Small intestine (tissue), 7 donors: ENCODE results near the gene THBS4. TPM values are rescaled to one million over a fixed set of nuclear protein-coding genes. Genes with fewer than 3 reads are reported as not detected.

Experiments used
- DNase-seq, 2 donors: peaks; one replicate each; pipeline versions ENCODE4 v3.0.0 to v3.0.0-alpha.2; 2013
- FAIRE-seq: peaks from 2 replicates; lab custom pipeline; 2012; peaks lifted over from hg19 to GRCh38; lab: Jason Lieb, UNC
- H3K27ac ChIP-seq, 3 donors: one replicate each; pipeline ENCODE4 v1.5.1; 2013; ENCODE audit warnings: low read length in 2 of 3, mild to moderate bottlenecking in 2 of 3, control low read depth in 1 of 3, inconsistent platforms in 1 of 3, low read depth in 1 of 3, moderate library complexity in 1 of 3
- H3K27me3 ChIP-seq, 3 donors: one replicate each; pipeline ENCODE4 v1.6.1; 2013; ENCODE audit warnings: low read length in 3 of 3, inconsistent platforms in 1 of 3; ENCODE audit not compliant: control insufficient read depth in 3 of 3, insufficient read depth in 3 of 3
- H3K36me3 ChIP-seq, 3 donors: one replicate each; pipeline ENCODE4 v1.6.1; 2013; ENCODE audit warnings: low read length in 3 of 3, inconsistent platforms in 1 of 3, low read depth in 1 of 3, mild to moderate bottlenecking in 1 of 3, moderate library complexity in 1 of 3; ENCODE audit not compliant: control insufficient read depth in 3 of 3, insufficient read depth in 2 of 3
- H3K4me1 ChIP-seq, 3 donors: one replicate each; pipeline ENCODE4 v1.6.1; 2013; ENCODE audit warnings: low read length in 2 of 3, inconsistent platforms in 1 of 3, low read depth in 1 of 3, mild to moderate bottlenecking in 1 of 3, moderate library complexity in 1 of 3; ENCODE audit not compliant: control insufficient read depth in 3 of 3, insufficient read depth in 2 of 3
- H3K4me3 ChIP-seq, 3 donors: one replicate each; pipeline ENCODE4 v1.5.1; 2013; ENCODE audit warnings: low read length in 3 of 3, control low read depth in 1 of 3, inconsistent platforms in 1 of 3, low read depth in 1 of 3, mild to moderate bottlenecking in 1 of 3, moderate library complexity in 1 of 3
- H3K9me3 ChIP-seq, 2 donors: one replicate each; pipeline ENCODE4 v1.6.1; 2013; ENCODE audit warnings: low read depth in 1 of 2, low read length in 1 of 2; ENCODE audit not compliant: control insufficient read depth in 2 of 2, insufficient read depth in 1 of 2
- WGBS, 3 donors: extraction: QIAGEN DNeasy Blood & Tissue Kit; methylation state at CpG; one replicate each; pipeline ENCODE4 v1.1.7; 2013; 5-methylcytosine and 5-hydroxymethylcytosine counted together
- polyA plus RNA-seq, 4 donors: library from polyadenylated mRNA; stranded (reverse) in 3 of 4; unstranded in 1 of 4; fragments of 200-250 nt in 3 of 4; fragments of 120-200 nt in 1 of 4; gene quantifications; one replicate each; pipeline versions ENCODE4 v1.2.1 to v1.2.3, GENCODE V29; 2013
- donor health status: healthy with polysubstance abuse.
- donor health status: control.
- donor health status: control.
- donor health status: Bipolar disorder and iron deficiency.
- donor health status: healthy.

THBS4 gene
- polyA plus RNA-seq, 4 donors, result 1.2 to 3.3 (median 1.4) TPM; not detected in 1

GRCh38 chr5:80036615-80037014 lies 1.5 kb downstream of the THBS4 start:
- FAIRE-seq, result no peak
- Histone ChIP-seq H3K27ac (no peak overlapping the region), H3K27me3 (peaks cover 0 to 46% (median 17%) of the 10 kb centered on the region in 3 donors), H3K9me3 (no peaks in the 10 kb centered on the region), H3K4me3 (no peak overlapping the region), H3K4me1 (no peaks in the 10 kb centered on the region), H3K36me3 (no peaks in the 10 kb centered on the region)
- no peak for DNase-seq
- WGBS, 3 donors, result 79 to 88% (median 80%) methylated on average over 5 of the region's 5 CpGs

- Histone ChIP-seq H3K27ac (no peak overlapping the region), H3K36me3 (no peaks in the 10 kb centered on the region), H3K4me1 (no peaks in the 10 kb centered on the region), H3K9me3 (no peaks in the 10 kb centered on the region), H3K4me3 (no peak overlapping the region), H3K27me3 (peaks cover 0 to 45% (median 17%) of the 10 kb centered on the region in 3 donors)
- FAIRE-seq (no peak), DNase-seq (no peak)
- 60 to 80% (median 79%) methylated on average over 5 of the region's 5 CpGs for WGBS, 3 donors
These were observed 2.2 kb downstream of the THBS4 start for GRCh38 chr5:80037366-80037765.

DNA sequence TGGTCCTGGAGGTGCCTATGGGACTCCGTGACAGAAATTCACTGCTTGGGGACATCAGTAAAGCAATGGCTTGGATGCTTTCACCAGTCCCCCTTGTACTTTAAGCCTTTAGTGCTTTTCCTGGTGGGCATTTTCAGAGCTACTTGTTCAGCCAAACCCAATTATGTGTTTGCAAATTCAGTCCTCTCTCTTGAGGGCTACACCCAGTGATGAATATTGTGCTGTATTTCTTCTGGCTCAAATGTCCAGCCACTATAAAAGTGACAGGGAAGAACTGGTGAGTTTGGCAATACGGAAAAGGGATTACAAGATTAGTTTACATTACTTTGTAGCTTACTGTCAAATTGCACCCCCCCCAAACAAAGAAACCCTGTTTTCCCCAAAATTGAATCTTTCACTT lies 4.5 kb downstream of the THBS4 start:
- Histone ChIP-seq H3K27me3 (peaks cover 0 to 25% (median 7%) of the 10 kb centered on the region in 3 donors), H3K9me3 (no peaks in the 10 kb centered on the region), H3K27ac (no peak overlapping the region), H3K4me3 (no peak overlapping the region), H3K4me1 (no peaks in the 10 kb centered on the region), H3K36me3 (no peaks in the 10 kb centered on the region)
- DNase-seq, result no peak
- FAIRE-seq, result no peak
- 67 to 71% (median 71%) methylated on average over 2 of the region's 2 CpGs for WGBS, 3 donors

DNA sequence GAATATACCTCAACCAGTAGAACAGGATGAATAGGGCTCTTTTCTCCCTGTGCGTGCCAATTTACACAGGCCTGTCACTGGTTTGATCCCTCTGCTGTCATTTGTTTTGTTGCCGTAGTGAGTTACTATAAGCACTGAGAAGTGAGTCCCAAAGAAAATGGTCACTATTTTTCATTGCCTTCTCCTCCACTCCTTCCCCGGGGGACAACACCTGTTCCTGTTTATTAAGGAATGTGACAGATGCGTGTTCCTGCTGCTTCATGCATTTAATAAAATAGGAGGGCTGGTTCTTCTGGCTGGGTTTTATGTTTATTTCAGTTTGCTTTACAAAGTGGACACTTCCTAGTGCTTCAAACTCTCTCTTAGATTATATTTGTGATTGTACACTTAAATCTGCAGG lies 6.4 kb downstream of the THBS4 start:
- 64 to 70% (median 67%) methylated on average over 4 of the region's 4 CpGs for WGBS, 3 donors
- peaks cover 0 to 10% (median 2%) of the 10 kb centered on the region in 3 donors for H3K27me3 ChIP-seq
- FAIRE-seq (no peak), DNase-seq (no peak)
- H3K36me3 ChIP-seq, result no peaks in the 10 kb centered on the region
- H3K27ac ChIP-seq, result no peak overlapping the region
- no peaks in the 10 kb centered on the region for H3K4me1 ChIP-seq
- no peaks in the 10 kb centered on the region for H3K9me3 ChIP-seq
- no peak overlapping the region for H3K4me3 ChIP-seq

DNA sequence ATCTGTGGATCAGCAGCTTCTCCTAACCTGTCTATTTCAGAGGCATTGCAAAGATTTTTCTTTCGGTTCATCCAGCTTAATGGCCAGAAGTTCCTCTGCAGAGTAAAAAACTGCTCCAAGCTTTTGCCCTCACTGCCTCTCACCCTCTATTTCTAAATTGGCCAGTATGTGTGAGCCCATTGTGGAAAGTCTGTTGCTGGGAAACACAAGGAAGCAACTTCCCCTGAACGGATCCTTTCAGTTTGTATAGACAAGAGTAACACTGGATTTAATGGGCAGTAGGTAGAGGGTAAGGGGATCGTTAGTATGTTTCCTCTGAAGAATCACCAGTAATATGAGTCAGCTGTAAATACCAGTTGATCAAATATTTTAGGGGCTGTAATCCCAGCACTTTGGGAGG lies 7.2 kb downstream of the THBS4 start:
- Histone ChIP-seq H3K27ac (no peak overlapping the region), H3K4me3 (no peak overlapping the region), H3K36me3 (no peaks in the 10 kb centered on the region), H3K4me1 (no peaks in the 10 kb centered on the region), H3K9me3 (no peaks in the 10 kb centered on the region), H3K27me3 (peaks cover 0 to 7% (median 2%) of the 10 kb centered on the region in 3 donors)
- 55 to 70% (median 60%) methylated on average over 3 of the region's 3 CpGs for WGBS, 3 donors
- FAIRE-seq, result no peak
- no peak for DNase-seq

GRCh38 chr5:80043187-80043586 lies 8.0 kb downstream of the THBS4 start:
- H3K9me3 ChIP-seq, result no peaks in the 10 kb centered on the region
- H3K27me3 ChIP-seq, result peaks cover 0 to 7% (median 2%) of the 10 kb centered on the region in 3 donors
- H3K4me1 ChIP-seq, result no peaks in the 10 kb centered on the region
- DNase-seq, result no peak
- no peak for FAIRE-seq
- WGBS, 3 donors, result 84 to 94% (median 88%) methylated on average over 4 of the region's 4 CpGs
- H3K4me3 ChIP-seq, result no peak overlapping the region
- H3K27ac ChIP-seq, result no peak overlapping the region
- no peaks in the 10 kb centered on the region for H3K36me3 ChIP-seq

DNA sequence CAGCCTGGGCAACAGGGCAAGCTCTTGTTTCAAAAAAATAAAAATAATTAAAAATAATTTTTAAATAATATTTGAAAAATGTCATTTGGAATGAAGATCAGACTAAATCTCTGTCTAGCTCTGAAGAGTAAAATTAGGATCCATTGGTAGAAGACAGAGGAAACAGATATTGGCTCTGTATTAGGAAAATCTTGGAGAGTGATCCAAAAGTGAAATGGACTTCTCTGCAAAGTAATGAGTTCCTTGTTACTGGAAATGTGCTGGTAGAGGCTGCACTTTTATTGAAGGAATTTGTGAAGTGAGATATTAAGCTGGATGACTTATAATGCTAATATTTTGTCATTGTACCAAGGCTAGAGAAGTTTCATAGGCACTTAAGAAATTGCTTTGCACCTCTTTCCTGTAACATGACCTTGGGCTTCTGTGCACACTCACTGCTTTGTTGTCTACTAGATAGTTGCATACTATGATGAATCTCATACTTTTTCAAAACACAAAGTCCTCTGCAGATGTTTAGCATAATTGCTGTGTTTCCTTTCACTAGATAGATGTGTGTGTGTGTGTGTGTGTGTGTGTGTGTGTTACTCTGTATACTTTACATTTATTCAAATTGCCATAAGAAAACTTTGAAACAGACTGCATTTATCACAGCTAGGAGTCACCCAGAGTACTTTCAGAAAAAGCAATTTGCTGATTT lies 13.1 kb downstream of the THBS4 start:
- DNase-seq (no peak), FAIRE-seq (no peak)
- H3K9me3 ChIP-seq, result no peaks in the 10 kb centered on the region
- H3K4me1 ChIP-seq, result no peaks in the 10 kb centered on the region
- H3K27ac ChIP-seq, result no peak overlapping the region
- H3K27me3 ChIP-seq, result no peaks in the 10 kb centered on the region
- H3K36me3 ChIP-seq, result no peaks in the 10 kb centered on the region
- H3K4me3 ChIP-seq, result no peak overlapping the region

DNA sequence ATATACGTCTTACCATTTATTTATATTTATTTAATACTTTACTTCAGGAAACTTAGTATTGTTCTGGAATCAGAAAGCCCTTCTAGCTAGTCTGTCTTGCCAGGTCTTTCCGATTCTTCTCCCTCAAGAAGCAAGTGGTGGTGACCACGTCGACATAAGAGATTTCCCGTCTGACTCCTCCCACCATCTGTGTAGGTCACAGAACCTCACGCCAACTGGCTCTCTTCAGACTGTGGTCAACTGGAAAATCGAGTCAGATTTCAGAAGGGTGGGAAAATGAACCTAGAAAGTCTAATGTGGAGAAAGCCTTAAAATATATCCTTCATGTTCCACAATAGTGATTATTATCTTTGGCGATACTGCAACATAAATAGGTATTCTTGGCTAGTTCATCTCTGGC lies 17.3 kb downstream of the THBS4 start:
- Histone ChIP-seq H3K27ac (no peak overlapping the region), H3K9me3 (no peaks in the 10 kb centered on the region), H3K27me3 (peaks cover 0 to 2% (median 0%) of the 10 kb centered on the region in 3 donors), H3K36me3 (no peaks in the 10 kb centered on the region), H3K4me1 (no peaks in the 10 kb centered on the region), H3K4me3 (no peak overlapping the region)
- FAIRE-seq (no peak), DNase-seq (no peak)
- 84 to 89% (median 89%) methylated on average over 8 of the region's 8 CpGs for WGBS, 3 donors

DNA sequence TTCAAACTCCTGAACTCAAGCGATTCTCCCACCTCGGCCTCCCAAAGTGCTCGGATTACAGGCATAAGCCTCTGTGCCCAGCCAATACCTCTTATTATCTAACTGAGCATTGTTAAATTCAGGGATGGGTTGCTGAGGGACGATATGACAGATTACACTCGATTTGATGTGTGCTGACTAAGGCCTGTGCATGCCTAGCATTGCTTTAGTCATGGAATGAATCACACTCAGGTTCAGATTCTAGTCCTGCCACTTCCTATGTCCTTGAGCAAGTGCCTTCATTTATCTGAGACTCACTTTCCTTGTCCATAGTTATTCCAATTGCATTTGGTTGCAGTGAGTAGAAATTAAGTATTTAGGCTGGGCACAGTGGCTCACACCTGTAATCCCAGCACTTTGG lies 19.5 kb downstream of the THBS4 start:
- Histone ChIP-seq H3K9me3 (no peaks in the 10 kb centered on the region), H3K36me3 (no peaks in the 10 kb centered on the region), H3K27me3 (peaks cover 0 to 2% (median 0%) of the 10 kb centered on the region in 3 donors), H3K4me3 (no peak overlapping the region), H3K27ac (no peak overlapping the region), H3K4me1 (no peaks in the 10 kb centered on the region)
- DNase-seq (no peak), FAIRE-seq (no peak)
- 86 to 91% (median 87%) methylated on average over 5 of the region's 5 CpGs for WGBS, 3 donors
